Skin of body (tissue), 2 donors: ENCODE measurements around the gene SLC38A4. TPM values are rescaled to one million over a fixed set of nuclear protein-coding genes. Genes with fewer than 3 reads are reported as not detected.
"Not testable (repeated sequence)": the region's sequence is repeated elsewhere in the genome, so short reads cannot be mapped to it uniquely, and the experiment has no call there.

ENCODE experiments used
- DNase-seq: peaks from one replicate; lab custom pipeline; 2025; lab: John Stamatoyannopoulos, UW
- total RNA-seq: library from RNA; depleted of rRNA; stranded (reverse); fragments of >200 nt; gene quantifications from one replicate; pipeline ENCODE4 v1.2.3, GENCODE V29; 2014

SLC38A4 gene
- total RNA-seq, 1 donor from 2014 or later: 2.7 TPM

GRCh38 chr12:46778415-46778814 lies 47.4 kb downstream of the SLC38A4 start:
- no peak for DNase-seq

- DNase-seq: no peak
Measured at GRCh38 chr12:46777587-46777986, 48.2 kb downstream of the SLC38A4 start.

GRCh38 chr12:46775796-46776195 lies 50.0 kb downstream of the SLC38A4 start:
- DNase-seq: no peak

GRCh38 chr12:46774322-46774633 lies 51.5 kb downstream of the SLC38A4 start:
- no peak for DNase-seq

GRCh38 chr12:46773586-46774321 lies 52.0 kb downstream of the SLC38A4 start:
- peak; percentile 36 for DNase-seq

DNA sequence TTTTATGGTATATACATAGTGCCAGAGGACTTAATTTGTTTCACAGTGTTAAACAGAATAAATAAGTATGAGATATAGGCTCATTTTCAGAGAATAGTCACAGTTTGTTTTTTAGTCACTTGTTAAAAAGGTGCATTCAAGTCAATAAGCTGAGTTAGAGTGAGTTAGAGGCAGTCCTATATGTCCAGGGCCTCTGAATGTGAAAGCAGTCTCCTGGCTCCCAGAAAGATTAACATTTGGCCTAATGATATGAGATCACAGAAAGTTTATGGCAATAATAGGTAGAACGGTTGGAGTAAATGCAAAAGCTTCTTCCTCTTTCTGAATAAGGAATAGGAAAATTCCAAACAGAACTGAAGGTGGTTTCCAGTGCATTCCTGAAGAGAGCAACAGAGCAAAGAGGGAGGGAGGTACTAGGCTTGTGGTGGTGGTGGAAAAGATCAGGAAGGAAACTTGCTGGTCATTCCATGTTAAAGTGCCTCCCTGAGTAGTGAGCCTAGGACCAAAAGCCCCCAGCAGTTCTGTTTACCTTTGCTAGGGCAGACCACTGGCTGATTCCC lies 54.4 kb downstream of the SLC38A4 start:
- no peak for DNase-seq

DNA sequence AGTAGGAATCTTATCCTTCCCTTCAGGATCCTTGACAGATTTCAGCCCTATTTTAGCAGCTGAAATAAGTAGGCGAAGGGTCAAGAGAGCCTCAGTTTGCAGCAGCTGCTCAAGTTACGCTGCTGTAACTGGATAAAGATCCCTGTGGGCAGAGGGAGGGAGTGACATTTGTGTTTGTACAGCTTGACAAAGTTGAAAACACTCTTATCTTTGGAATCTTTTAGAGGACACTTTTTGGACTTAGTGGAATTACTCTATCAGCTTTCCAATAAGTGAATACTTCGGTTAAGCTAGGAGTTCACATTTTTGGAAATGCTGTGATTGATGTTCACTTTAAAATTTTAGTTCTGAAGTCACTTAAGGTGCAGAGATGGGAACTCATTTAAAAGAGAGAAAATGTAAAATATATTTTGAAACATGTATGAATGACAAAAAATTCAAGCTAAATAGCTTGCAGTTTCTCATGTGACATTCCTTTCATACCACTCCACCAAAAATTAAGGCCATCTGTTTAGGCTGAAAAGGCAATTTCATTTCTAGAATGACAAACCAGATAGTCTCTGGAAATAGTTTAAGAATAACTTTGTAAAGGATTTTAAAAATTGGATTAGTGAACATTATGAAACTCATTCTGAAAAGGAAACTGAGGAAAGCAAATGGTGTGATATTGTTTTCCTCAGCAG lies 55.2 kb downstream of the SLC38A4 start:
- DNase-seq: no peak

- no peak for DNase-seq
Measured at GRCh38 chr12:46764005-46764404, 61.8 kb downstream of the SLC38A4 start.

GRCh38 chr12:46763230-46763629 lies 62.6 kb downstream of the SLC38A4 start:
- DNase-seq: no peak

DNA sequence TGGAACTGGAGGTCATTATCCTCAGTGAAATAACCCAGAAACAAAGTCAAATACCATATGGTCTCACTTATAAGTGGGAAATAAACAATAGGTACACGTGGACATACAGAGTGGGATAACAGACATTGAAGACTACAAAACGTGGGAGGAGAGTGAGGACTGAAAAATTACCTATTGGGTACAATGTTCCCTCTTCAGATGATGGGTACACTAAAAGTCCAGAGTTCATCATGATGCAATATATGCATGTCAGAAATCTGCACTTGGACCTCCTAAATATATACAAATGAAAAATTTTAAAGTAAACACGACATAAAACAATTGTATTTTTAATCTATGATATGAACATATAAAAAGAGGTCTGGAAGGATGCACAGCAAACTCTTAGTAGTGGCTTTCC lies 71.2 kb downstream of the SLC38A4 start:
- DNase-seq: no peak

GRCh38 chr12:46752396-46752795 lies 73.4 kb downstream of the SLC38A4 start:
- DNase-seq: no peak

DNA sequence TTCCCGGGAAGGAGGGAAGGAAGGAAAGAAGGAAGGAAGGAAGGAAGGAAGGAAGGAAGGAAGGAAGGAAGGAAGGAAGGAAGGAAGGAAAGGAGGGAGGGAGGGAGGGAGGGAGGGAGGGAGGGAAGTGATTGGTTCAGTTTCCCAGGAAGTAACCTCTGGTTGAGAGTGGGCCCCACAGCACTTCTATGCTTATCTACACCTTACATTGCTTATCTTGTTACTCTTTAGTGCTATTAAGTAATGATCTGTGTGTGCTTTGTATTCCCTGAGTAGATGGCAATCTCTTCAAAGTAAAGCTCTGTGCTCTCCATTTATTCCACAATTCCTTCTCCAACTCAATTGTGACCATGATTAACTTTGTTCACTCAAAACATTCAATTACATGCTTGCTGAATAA lies 74.6 kb downstream of the SLC38A4 start:
- DNase-seq: no peak

- no peak for DNase-seq
Measured at GRCh38 chr12:46749322-46749721, 76.5 kb downstream of the SLC38A4 start.

GRCh38 chr12:46744283-46744682 lies 81.5 kb downstream of the SLC38A4 start:
- no peak for DNase-seq

GRCh38 chr12:46743456-46743855 lies 82.3 kb downstream of the SLC38A4 start:
- DNase-seq: no peak

GRCh38 chr12:46742271-46742670 lies 83.5 kb downstream of the SLC38A4 start:
- not testable (repeated sequence) for DNase-seq

DNA sequence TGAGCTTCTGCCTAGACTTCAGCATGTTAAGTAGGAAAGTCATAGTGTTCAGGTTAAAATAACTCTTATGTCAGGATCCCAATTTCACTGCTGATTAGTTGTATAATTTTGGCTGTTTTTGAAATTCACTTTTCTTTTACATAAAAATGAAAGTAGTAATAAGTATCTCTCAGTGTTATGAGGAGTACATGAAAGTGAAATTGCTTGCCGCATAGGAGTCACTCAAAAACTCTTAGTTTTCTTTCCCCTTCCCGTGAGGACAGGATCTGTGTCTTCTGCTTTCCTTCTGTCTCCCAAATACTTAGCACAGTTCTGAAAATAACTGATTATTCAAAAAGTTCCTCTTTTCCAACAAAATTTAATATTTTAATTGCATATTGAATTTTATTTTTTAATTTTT lies 100.5 kb downstream of the SLC38A4 start:
- no peak for DNase-seq

DNA sequence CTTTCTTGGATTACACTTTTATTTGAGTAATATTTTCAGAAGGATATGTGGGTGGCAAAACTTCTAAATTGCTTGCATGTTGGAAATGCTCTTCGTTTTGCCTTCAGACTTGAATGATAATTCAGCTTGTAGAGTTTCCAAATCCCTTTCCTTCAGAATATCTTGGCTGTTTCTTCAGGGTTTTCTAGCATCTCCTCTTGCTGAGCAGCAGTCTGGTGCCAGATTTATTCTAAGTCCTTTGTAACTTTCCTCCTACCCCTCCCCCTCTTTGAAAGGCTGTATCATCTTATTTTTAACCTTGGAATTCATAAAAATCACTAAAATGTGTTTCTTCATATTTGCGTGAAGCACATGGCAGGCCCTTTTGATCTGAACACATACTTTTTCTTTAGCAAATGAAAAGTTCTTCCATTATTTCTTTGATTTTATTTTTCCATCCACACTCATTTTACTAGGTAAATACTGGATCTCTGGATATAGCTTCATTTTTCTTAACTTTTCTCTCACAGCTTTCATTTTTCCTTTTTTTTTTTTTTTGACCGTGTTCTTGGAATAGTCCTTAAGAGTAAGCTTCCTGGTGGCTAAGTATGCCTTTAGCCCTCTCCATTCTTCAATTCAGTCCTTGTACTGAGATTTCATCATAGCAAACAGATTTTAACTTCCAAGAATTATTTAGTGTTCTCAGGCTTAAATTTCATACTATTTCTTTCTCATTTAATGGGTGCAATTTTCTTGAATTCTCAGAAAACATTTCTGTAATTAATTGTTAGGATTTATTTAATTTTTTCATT lies 102.0 kb downstream of the SLC38A4 start:
- peak; percentile 18 for DNase-seq

GRCh38 chr12:46722394-46723185 lies 103.2 kb downstream of the SLC38A4 start:
- DNase-seq: no peak

GRCh38 chr12:46718495-46718894 lies 107.3 kb downstream of the SLC38A4 start:
- DNase-seq: no peak

- DNase-seq: peak; percentile 38
Measured at GRCh38 chr12:46717868-46718267, 107.9 kb downstream of the SLC38A4 start.
